ENCODE results near the gene ABLIM1. TPM values are rescaled to one million over a fixed set of nuclear protein-coding genes. Genes with fewer than 3 reads are reported as not detected.

Gene ABLIM1
- polyA plus RNA-seq, 1 donor = 132 TPM

DNA sequence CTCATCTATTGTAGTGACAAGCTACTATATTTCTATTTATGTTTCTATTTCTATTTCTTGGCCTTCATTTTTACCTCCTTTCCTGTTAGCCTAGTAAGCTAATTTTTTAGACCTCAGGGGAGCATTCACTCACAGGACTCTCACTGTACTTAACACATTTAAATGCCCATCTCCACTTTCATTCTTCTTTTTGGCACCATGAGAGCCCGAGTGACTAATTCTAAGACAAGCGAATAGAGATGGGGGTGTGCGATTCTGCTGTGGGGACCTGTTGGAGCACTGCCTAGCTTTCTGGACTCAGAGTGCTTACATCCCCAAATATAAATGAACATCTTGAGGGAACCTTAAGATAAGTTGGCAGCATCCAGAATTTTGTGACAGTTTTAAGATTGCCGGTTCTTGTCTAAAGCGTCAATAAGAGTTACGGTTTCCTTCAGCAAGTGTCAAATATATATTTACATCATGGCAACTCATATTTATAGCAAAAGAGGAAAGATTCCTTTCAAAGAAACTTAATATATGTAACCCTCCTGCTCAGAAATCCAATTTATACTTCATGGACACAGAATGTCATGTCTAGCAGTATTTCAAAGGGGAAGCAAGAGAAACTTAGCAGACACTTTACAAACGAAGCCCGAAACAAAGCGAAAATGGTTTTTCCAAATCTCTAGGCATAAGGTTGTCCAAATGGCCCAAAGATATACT is 199.7 kb downstream of the ABLIM1 start:
- DNase-seq = no peak

DNA sequence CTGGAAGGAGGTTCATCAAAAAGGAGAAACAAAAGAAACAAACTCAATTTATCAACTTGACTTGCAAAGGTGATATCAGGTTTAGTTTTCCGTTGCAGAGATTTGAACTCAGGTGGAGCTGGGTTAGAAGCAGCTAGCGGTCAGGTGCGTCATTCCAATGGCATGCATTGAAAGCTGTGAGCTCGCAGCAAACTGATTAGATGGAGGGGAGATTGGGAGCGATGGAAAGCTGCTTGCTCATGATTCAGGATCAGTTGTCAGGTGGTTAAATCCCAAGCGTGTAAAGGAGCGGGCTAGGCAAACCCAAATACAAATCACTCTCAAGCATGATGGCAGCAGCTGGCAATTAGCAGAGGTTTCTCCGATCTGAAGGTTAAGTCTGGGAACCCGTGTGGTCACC is 204.5 kb downstream of the ABLIM1 start:
- no peak for DNase-seq

DNA sequence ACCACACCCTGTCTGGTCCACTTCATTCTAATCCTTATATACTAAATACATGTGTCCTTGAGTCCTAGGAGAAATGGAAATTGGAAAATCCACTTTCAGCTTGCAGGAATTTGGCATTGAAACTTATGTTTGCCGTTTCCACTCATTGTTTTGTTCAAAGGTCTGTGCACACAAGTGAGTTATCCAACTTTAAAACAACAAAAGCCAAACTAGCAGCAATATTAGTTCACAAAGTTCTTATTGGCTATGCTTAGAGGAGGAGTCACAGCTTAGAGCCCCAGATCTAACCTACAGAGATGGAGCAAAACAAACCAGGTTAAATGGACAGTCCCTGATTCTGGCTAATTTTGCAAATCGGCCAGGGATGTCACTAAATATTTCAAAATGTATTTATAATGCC is 209.2 kb downstream of the ABLIM1 start:
- DNase-seq = no peak

DNA sequence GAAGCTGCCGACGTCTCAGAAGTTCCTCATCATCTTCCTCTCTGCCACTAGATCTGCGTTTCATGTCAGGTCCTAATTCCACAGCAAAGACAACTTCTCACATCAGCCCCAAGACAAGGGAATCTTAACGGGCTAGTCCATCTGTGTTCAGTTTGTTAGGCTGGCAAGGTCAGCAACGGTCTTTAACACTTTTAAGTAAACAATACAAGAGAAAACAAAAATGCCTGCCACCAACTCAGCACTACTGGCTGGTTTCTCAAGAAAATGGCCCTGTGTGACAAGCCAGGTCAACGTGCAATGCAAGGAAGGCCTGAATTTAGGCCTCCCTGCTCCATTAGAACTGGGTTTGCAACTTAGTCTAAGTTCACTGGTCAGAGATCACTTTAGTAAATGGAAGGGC is 212.7 kb downstream of the ABLIM1 start:
- DNase-seq = no peak

DNA sequence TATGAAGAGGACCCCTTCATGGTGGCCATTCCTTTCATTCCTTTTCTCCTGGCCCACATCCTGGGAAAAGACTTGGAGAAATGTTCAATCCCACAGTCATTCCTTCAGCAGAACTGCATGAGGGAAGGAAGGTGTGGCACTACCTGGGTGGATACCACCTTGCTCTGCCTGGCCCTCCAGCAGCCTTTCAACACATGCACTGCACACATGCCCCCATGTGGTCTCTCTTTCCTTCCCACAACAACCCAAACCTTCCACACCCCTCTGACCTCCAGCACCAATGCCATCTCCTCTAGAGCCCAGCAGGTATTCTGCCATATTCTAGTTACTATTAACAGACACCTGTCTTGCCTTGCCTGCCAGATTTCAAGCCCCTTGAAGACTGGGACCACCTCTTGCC is 213.3 kb downstream of the ABLIM1 start:
- DNase-seq = no peak

DNA sequence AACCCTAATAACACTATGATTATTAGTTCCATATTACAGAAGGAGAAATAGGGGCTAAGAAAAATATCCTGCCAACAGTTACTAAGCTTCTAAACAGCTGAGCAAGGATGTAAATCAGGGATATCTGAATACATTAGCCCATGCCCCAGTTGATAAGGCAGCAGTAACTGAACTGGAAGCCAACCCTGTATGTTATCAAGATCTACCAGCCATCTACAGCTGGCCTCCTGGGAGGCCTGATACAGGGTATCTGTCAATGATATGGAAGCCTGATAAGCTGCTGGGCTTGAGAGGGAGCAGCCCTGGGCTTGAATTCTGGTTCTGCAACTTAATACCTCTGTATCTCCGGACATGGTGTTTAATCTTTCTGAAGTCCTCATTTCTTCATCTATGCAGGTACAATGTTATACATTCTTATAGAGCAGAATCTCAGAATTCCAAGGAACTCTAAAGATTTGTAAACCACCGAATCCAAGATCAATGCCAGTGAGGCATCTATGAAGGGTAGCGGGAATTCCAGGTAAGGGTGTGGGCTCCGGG is 215.9 kb downstream of the ABLIM1 start:
- no peak for DNase-seq

DNA sequence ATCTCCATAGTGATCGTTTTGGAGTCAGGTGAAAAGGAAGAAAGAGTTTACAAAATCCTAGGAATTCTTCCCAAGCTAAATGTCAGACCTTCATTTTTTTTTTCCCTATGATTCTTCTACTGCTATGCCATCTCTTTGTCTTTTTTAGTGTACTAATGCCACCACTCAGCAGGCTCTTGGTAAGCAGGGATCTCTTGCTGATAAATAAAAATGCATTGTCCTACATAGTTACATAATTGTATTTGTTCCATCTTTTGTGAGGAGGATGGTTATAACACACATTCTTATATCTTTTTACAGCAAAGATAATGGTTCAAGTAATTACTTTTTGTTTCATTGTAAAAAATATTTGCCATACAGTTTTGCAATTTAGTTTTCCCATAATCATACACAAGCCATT is 217.0 kb downstream of the ABLIM1 start:
- DNase-seq = no peak

DNA sequence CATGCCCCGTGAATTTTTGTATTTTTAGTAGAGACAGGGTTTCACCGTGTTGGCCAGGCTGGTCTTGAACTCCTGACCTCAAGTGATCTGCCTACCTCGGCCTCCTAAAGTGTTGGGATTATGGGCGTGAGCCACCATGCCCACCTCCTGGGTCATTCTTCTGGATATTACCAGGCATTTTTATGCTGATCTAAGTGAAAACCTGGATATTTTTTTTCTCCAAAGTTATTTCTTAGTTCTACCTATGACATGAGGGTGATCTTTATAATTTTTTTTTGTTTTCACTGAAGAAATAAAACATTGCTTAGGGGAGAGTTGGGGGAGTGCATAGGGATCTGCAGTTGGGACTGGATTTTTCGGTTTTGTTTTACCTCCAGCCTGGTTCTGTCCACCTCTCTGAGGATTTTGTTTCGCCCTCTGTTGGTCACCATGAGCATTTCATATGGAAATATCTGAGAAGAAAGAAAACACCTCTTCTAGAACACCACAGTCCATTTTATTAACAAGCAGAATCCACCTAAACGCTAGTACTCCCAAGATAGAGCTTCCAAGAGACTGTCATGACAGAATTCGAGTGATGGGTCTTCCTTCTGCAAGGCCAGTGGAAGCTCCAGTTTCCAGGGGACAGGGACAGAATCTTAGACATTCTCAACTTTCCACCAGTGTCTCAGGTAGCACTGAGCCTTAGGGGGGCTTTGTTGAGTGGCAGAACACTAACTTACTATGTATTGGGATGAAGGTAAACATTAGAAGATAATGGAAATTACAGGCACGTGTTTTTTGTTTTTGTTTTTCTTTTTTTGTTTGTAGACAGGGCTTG is 220.4 kb downstream of the ABLIM1 start:
- DNase-seq = no peak

DNA sequence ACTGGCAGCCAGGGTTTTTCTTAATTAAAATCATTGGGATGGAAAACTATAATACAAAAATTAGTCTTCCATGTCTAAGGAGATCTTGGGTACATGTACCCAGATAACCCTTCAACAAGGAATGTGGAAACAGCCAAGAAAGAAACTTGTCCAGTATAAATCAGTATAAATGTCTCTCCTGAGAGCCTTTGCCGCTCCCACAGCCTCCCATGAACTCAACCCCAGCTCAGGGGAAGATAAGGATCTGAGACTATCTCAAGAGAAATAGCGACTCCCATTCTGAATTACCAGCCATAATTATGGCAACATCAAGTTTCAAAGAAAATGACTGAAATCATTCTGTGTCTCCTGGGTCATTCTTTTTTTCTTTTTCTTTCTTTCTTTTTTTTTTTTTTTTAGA is 221.1 kb downstream of the ABLIM1 start:
- no peak for DNase-seq

DNA sequence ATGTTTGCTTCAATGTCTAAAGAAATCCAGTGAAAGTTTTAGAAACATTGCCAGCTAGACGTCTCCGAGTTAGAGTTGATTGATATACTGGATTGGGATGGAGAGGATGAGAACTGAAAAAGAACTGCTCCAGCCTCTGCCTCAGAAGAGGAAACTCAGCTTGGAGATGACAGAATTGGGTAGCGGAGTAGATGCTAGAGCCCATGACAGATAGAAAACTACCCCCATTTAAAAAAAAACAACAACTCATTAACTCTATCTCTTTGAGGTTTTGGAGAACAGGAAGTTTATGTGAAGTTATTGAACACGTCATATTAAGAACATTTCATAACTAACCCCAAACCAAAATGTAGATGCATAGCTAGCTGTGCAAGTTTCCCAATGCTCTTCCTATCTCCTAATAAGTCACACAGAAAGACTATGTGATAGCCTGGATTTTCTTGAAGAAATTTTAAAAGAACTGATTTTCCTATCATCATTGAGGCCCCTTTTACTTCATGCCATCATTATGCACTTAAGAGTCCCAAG is 225.4 kb downstream of the ABLIM1 start:
- no peak for DNase-seq

DNA sequence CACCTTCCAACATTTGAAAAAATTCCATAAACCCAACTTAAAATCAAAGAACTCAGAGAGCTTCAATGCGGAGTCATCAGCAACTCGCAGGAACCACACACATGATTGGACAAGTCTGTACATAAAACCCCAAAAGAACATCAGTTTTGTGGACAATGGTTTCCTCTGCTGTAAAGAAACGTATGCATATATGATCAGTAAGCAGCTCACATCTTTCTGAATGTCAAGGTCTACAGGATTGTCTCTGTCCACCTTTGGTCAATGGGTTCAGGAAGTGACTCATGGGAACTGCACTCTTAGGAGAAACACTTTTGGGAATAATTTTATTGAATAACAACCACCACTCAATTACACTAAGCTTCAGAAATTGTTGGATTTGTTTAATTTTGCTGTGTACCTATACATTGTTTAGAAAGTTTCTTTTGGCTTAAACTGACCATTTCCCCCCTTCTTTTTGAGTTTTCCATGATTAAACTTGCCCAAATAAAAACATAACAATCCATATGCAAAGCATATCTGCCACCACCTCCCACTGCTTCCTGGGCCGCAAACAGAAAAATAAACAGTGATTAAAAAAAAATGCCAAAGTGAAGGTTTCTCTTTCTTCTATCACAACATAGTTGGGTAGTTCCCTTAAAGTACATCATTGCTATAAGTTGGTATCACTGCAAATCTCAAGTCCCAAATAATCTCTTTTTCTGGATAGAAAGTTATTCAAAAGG is 226.5 kb downstream of the ABLIM1 start:
- no peak for DNase-seq

DNA sequence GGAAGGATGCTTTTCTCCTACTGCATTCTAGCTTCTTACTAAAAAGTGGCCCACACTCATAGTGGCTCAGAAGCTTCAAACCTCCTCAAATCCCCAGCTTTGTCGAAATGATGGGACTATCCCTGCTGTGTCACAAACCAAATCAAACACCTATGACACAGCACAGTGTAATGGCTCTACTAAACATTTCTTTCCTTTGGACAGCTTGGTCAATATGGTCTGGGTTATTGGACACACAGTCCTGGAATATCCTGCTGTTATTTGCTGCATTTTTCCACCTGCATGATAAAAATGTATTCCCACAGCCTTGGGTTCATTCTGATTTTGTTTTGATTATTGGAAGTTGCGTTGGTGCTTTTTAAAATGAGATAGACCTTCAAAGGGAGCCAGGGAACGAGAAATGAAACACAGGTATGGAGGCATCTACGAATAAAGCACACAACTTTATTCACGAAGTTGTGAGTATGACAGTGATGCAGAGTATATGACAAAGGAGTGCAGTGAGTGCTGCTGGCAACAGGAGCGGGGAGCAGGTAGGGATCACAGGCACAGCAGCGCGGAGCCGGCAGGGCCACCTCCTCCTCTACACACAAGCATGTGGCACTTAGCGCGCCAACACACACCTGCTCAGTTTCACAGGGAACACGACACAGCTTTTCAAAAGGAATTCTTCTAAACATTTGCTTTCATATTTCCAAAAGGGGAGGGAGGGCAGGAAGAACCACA is 227.2 kb downstream of the ABLIM1 start:
- no peak for DNase-seq

DNA sequence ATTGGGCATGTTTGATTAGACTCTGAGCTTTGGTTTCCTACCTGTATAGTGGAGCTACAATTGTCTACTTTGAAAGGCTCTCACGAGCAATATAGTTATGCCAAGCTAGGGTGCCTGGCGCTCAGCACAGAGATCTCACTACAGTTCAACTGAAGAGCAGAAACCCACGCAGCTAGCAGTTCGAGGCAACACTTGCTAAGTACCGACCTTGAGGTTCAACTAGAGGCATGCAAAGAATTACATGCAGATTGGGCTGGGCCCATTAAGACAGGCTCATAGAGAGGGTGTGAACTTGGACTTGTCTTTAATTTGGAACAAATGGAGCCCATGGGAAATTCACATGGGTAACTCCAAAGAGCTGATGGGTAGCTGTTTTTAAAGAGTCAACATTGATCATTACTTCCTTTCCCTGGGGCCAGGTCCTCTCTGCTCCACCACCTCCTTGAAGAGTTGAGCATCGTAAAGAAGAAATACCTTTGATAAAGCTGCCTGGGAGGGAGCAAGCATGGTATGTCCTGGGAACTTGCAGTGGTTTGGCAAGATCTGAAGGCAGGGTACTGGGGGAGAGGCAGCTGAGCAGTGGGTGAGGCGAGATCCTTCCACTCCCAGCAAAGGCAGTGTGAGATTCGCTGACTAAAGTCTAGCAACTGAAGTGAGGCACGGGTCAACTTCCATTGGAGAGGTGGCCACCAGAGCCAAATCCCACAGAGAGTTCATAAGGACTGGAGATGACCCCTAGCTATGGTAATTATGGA is 228.3 kb downstream of the ABLIM1 start:
- DNase-seq = no peak

DNA sequence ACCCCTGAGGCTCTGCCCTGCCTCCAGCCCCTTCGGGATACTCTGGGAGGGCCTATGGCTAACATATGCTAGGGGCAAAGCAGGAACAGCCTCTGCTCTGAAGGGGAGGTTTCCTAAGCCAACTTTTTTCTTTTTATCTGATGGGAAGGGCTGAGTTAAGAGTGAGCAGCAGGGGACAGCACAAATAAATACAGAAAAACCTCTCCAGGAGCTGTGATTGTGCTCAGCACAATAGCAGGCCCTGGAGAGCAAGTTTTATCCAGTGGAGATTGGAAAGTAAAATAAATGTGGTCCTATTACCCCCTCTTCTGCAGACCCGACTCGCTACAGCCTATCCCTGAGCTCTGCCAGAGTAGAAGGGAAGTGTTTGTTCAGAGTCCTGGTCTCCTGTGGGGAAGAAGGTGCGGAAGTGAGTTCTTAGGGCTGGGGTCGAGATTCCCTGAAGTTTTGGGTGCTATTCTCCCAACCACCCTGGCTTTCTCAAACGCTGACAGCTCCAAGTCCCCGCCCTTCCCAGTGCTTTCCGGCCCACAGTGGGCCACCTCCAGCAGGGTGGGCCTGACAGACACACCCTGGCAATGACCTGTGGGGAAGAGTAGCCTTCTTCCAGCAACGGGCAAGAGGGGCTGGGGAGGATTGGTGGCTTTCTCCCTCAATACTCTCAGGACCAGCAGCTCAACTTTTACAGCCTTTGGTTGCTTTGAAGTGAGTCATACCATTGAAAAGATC is 230.8 kb downstream of the ABLIM1 start:
- DNase-seq = no peak

DNA sequence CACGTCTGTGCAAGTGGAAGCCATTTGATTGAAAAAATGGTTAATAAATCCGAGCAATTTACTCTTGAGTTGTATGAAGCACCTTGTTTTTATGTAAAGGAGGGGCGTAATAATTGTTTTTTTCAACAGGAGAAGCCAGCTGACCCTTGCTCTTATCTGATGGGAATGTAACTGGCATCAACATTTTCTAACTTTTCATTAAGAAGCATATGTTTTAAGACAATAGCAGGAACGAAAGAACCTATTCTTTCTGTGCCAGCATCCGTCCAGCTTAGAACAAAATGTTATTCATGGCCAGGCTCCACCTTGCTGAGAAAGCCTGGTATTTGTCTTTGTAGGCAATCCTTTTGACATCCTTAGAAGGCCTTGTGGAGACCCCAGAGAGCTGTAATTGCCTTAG is 231.6 kb downstream of the ABLIM1 start:
- DNase-seq = no peak

DNA sequence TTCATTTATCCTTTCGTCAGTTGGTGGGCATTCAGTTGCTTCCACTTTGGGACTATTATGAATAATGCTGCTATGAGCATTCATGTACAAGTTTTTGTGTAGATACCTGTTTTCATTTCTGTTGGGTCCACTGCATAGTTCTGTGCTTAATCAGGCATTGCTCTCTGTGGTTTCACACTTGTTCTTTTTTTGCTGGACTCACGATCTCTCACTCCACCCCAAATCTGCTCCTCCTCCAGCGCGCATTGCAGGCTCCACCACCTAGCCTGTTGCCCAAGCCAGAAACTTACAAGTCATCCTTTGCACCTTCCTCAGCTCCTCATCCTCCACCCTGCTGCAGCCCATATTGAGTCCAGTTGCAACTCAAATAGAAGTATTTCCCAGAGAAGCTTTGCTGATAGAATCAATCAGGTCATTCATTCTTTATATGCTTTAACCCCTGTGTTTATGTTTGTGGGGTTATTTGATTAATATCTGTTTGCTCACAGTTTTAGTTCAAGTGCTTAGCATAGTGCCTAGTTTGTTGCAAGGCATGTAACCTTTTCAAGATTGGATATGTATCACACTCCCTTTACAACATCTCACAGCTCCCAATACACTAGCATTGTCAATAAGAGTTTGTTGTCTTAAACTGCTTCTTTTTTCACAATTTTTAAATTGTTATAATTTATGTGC is 237.1 kb downstream of the ABLIM1 start:
- no peak for DNase-seq

DNA sequence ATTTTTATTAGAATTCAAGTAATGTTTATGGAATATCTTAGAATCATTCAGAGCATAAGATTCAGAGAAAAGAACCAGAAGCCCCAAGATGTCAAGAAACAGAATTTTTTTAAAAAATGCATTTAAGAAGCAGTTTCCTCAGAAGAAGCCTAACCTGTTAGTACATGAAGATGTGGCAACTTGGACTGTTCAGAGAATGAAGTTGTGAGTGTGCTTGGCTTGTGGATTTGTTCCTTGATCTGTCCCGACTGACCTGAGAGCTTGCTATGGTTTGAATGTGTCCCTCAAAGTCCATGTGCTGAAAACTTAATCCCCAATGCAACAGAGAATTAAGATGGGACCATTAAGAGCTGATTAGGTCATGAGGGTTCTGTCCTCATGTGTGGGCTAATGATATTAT is 240.0 kb downstream of the ABLIM1 start:
- DNase-seq = no peak

DNA sequence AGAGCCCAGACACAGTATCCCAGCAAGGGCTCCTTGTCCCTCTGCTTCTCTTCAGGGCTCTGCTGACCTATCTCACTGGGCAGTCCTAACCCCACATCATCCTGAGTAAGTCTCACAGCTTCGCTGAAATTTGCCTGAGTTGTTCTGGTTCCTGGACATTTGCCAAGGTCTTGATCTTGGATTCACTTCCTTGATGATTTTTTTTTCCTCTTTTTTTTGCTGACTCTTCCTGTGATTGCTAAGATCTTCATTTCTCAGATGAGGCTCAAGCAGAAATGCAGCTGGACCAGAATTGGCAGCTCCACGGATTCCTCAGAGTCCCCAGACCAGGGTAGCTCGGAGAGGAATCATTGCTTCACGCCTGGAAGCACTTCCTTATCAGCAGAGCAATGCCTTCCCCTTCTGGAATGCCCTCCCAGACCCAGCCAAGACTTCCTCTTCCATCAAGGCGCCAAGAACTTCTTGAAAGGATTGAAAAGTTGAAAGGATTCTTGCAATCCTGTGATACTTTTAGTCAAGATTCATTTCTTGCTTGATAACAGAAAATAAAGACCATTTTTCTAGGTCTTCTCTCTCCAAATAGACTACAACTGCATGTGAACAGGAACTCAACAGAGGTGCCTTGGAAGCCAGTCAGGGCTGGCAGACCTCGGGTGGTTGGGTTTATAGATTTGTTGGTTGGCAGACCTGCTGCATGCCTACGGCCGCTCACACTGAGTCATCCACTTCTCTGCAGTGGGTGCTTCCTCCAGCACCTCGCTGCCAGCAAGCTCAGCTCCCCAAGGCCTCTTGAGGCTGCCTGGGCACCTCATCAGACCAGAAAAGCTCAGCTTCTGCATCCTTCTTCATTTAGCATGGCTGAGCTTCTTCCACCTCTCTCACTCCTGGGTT is 244.9 kb downstream of the ABLIM1 start:
- DNase-seq = no peak

DNA sequence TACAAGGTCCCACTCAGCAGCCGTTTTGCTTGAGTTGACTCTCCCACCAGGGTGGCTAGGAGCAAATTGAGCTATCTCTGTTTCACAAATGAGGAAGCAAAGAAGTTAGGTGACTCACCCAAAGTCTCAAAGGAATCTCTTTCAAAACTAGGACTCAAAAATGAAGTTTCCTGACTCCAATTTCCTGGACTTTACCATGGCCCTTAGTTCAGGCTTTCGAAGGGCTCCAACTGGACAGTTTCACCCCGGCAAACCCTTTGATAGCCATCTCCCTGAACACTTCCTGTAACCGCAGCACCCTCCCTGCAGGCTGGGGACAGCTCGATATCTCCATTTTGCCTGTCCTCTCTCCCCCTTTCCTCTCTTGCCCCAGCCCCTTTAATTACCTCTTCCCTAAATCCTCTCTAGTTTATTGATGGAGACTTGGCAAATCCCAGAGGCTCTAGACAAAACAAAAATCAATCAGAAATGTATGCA is 249.1 kb downstream of the ABLIM1 start:
- DNase-seq = no peak

Data from left kidney (tissue), 2 donors.